Central memory CD8-positive, alpha-beta T cell (primary cell): ENCODE measurements around the gene SLIT3.

ENCODE experiments used
- ATAC-seq: fragments of 150-1000 bp; cut with Tn5 transposase; replicated peaks from 2 replicates; pipeline ENCODE4 v1.10.0; 2022; ENCODE audit warnings: mild to moderate bottlenecking, moderate FRiP score, moderate number of reproducible peaks; ENCODE audit not compliant: poor library complexity, severe bottlenecking; ENCODE audit errors: extremely low read depth
- DNase-seq, 2 donors: peaks; one replicate each; pipeline ENCODE4 v3.0.0; 2021; ENCODE audit warnings: low spot score in 2 of 2
- H3K27ac Mint-ChIP-seq: one replicate; pipeline ENCODE4 v1.8.0; 2022; ENCODE audit warnings: low read depth, mild to moderate bottlenecking, moderate library complexity, mixed read lengths
- H3K27me3 Mint-ChIP-seq: one replicate; pipeline ENCODE4 v1.8.0; 2022; ENCODE audit warnings: mixed read lengths
- H3K36me3 Mint-ChIP-seq: one replicate; pipeline ENCODE4 v1.8.0; 2022; ENCODE audit warnings: mild to moderate bottlenecking, moderate library complexity, mixed read lengths; ENCODE audit not compliant: insufficient read depth
- H3K4me1 Mint-ChIP-seq: one replicate; pipeline ENCODE4 v1.8.0; 2022; ENCODE audit warnings: mixed read lengths
- H3K4me3 Mint-ChIP-seq: one replicate; pipeline ENCODE4 v1.8.0; 2022; ENCODE audit warnings: mild to moderate bottlenecking, moderate library complexity, mixed read lengths
- H3K9me3 Mint-ChIP-seq: one replicate; pipeline ENCODE4 v1.8.0; 2022; ENCODE audit warnings: mixed read lengths

The SLIT3 gene

GRCh38 chr5:168713051-168713450 lies 587.9 kb downstream of the SLIT3 start:
- Mint-ChIP-seq H3K9me3 (no peaks in the 10 kb centered on the region), H3K27me3 (no peaks in the 10 kb centered on the region), H3K36me3 (no peaks in the 10 kb centered on the region), H3K27ac (no peak overlapping the region), H3K4me3 (no peak overlapping the region), H3K4me1 (no peaks in the 10 kb centered on the region)
- DNase-seq: no peak
- no peak for ATAC-seq

DNA sequence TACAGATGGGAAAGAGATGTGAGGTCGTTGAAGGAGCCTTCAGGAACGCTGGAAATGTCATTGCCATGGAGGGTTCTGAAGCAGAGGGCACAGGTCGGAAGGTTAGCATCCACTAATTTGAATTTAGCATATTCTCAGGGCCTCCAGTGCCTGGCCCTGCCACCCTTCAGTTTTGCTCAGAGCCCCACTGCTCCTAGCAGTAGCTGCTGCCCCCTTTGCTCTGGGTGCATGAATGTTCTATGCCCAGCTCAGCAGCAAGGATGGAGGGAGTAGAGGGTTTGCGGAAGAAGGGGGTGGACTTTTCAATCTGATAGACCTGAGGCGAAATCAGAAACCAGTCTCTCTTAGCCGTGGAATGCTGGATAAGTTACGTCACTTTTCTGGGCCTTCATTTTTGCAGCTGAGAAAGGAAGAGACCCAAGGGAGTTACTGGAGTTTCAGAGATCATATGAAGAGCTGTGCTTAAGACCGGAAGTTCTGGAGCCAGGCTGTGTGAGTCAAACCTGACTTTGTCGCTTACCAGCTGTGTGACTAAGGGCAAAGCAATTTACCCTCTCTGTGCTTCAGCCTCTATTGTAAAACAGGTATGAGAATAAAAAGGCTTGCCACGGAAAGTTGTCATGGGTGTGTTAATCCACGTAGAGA lies 588.5 kb downstream of the SLIT3 start:
- Mint-ChIP-seq H3K36me3 (no peaks in the 10 kb centered on the region), H3K27ac (no peak overlapping the region), H3K9me3 (no peaks in the 10 kb centered on the region), H3K4me3 (no peak overlapping the region), H3K4me1 (no peaks in the 10 kb centered on the region), H3K27me3 (no peaks in the 10 kb centered on the region)
- ATAC-seq: no peak
- DNase-seq: no peak

DNA sequence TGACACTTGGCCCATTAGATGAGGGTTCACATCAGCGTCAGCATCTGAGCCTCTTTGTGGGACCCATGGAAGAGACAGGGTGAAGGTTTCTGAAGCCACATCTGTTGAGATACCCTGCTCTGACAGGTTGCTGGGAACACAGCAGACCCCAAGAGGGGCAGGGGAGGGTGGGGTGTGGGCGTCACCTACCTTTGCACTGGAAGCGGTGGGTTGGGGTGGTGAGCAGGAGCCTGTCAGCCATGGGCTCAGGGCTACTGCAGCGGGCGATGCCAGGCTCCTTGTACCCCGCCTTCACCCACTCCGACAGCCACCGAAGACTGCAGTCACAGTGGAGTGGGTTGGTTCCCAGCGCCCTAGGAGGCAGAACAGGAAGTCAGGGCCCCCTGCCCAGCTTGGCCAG lies 590.2 kb downstream of the SLIT3 start:
- H3K4me1 Mint-ChIP-seq: no peaks in the 10 kb centered on the region
- H3K27ac Mint-ChIP-seq: no peak overlapping the region
- no peaks in the 10 kb centered on the region for H3K27me3 Mint-ChIP-seq
- no peaks in the 10 kb centered on the region for H3K36me3 Mint-ChIP-seq
- DNase-seq: no peak
- no peak overlapping the region for H3K4me3 Mint-ChIP-seq
- no peaks in the 10 kb centered on the region for H3K9me3 Mint-ChIP-seq
- ATAC-seq: no peak

- H3K4me1 Mint-ChIP-seq: no peaks in the 10 kb centered on the region
- H3K27me3 Mint-ChIP-seq: no peaks in the 10 kb centered on the region
- ATAC-seq: no peak
- no peak for DNase-seq
- H3K36me3 Mint-ChIP-seq: no peaks in the 10 kb centered on the region
- no peak overlapping the region for H3K4me3 Mint-ChIP-seq
- no peak overlapping the region for H3K27ac Mint-ChIP-seq
- no peaks in the 10 kb centered on the region for H3K9me3 Mint-ChIP-seq
Observed at GRCh38 chr5:168707716-168708695, 592.9 kb downstream of the SLIT3 start.

- Mint-ChIP-seq H3K4me1 (no peaks in the 10 kb centered on the region), H3K4me3 (no peak overlapping the region), H3K9me3 (no peaks in the 10 kb centered on the region), H3K36me3 (no peaks in the 10 kb centered on the region), H3K27ac (no peak overlapping the region), H3K27me3 (no peaks in the 10 kb centered on the region)
- no peak for ATAC-seq
- DNase-seq: no peak
Observed at GRCh38 chr5:168706655-168707069, 594.3 kb downstream of the SLIT3 start.

GRCh38 chr5:168705321-168705720 lies 595.6 kb downstream of the SLIT3 start:
- no peak overlapping the region for H3K27ac Mint-ChIP-seq
- H3K4me3 Mint-ChIP-seq: no peak overlapping the region
- no peaks in the 10 kb centered on the region for H3K36me3 Mint-ChIP-seq
- no peaks in the 10 kb centered on the region for H3K4me1 Mint-ChIP-seq
- ATAC-seq (no peak), DNase-seq (no peak)
- peaks cover 3% of the 10 kb centered on the region for H3K27me3 Mint-ChIP-seq
- no peaks in the 10 kb centered on the region for H3K9me3 Mint-ChIP-seq

DNA sequence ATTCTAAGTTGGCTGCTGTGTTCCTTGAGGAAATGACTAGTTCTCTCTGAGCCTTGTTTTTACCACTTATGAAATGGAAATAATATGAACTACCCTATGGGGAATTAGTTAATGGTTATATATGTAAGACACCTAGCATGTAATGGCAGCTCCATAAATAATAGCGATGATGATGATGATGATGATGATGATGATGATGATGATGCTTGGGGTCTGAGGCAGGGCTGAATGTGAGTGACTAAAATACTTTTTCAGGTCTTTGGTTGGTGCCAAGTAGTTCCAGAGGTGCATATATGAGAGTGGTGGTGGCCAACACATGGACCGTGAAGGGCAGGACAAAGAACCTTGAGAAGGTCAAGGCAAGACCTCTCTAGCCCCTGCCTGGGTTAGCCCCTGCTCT lies 598.4 kb downstream of the SLIT3 start:
- Mint-ChIP-seq H3K9me3 (no peaks in the 10 kb centered on the region), H3K27ac (no peak overlapping the region), H3K4me3 (no peak overlapping the region), H3K27me3 (peaks cover 23% of the 10 kb centered on the region), H3K4me1 (no peaks in the 10 kb centered on the region), H3K36me3 (no peaks in the 10 kb centered on the region)
- no peak for ATAC-seq
- no peak for DNase-seq

DNA sequence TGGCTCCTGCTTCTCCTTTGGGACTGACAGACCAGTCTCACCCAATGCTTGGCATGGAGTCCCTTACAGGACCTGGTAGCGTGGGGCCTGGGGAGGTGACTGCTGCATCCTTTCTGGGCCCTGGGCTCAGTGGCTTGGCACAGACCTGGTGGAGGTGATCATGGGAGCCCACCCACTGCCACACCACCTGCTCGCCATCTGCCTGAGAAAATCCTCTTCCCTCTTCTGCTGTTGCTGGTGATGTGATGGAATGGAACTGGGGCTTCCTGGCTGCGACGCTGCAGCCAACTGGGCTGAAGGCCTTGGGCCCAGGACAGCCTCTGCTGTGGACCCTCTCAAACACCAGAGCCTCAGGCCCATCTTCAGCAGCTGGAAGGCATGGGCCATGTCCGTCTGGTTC lies 599.3 kb downstream of the SLIT3 start:
- Mint-ChIP-seq H3K27ac (no peak overlapping the region), H3K9me3 (no peaks in the 10 kb centered on the region), H3K36me3 (no peaks in the 10 kb centered on the region), H3K27me3 (peaks cover 32% of the 10 kb centered on the region), H3K4me1 (no peaks in the 10 kb centered on the region), H3K4me3 (no peak overlapping the region)
- ATAC-seq (no peak), DNase-seq (no peak)

DNA sequence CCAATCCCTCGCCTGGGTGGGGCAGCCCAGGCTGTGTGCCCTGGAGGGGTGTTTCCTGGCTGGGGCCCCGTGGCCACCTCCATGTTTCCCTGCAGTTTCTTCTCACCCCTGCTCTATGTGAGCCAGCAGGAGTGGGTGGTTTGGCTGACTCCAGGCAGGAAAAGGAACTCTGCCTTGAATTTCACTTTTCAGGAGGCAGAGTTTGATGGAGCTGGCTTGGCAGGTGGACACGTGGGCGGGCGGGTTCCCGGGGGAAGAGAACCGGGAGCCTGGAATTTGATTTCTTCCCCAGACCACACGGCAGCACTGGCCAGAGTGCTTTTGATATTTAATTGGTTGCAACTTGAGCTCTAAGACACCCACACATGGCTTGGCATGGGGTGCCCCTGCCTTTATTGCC lies 601.9 kb downstream of the SLIT3 start:
- Mint-ChIP-seq H3K27ac (no peak overlapping the region), H3K36me3 (no peaks in the 10 kb centered on the region), H3K4me1 (no peaks in the 10 kb centered on the region), H3K27me3 (peaks cover 55% of the 10 kb centered on the region), H3K9me3 (no peaks in the 10 kb centered on the region), H3K4me3 (no peak overlapping the region)
- DNase-seq (no peak), ATAC-seq (no peak)

GRCh38 chr5:168697034-168697720 lies 603.8 kb downstream of the SLIT3 start:
- Mint-ChIP-seq H3K36me3 (no peaks in the 10 kb centered on the region), H3K27ac (no peak overlapping the region), H3K4me3 (no peak overlapping the region), H3K9me3 (no peaks in the 10 kb centered on the region), H3K4me1 (no peaks in the 10 kb centered on the region), H3K27me3 (peaks cover 55% of the 10 kb centered on the region)
- no peak for DNase-seq
- no peak for ATAC-seq

GRCh38 chr5:168696611-168697010 lies 604.3 kb downstream of the SLIT3 start:
- H3K36me3 Mint-ChIP-seq: no peaks in the 10 kb centered on the region
- ATAC-seq (no peak), DNase-seq (no peak)
- H3K27me3 Mint-ChIP-seq: peaks cover 55% of the 10 kb centered on the region
- H3K9me3 Mint-ChIP-seq: no peaks in the 10 kb centered on the region
- no peak overlapping the region for H3K27ac Mint-ChIP-seq
- H3K4me1 Mint-ChIP-seq: no peaks in the 10 kb centered on the region
- no peak overlapping the region for H3K4me3 Mint-ChIP-seq

GRCh38 chr5:168695301-168695835 lies 605.6 kb downstream of the SLIT3 start:
- Mint-ChIP-seq H3K4me3 (no peak overlapping the region), H3K4me1 (no peaks in the 10 kb centered on the region), H3K27ac (no peak overlapping the region), H3K27me3 (peaks cover 63% of the 10 kb centered on the region), H3K9me3 (no peaks in the 10 kb centered on the region), H3K36me3 (no peaks in the 10 kb centered on the region)
- DNase-seq: no peak
- ATAC-seq: no peak
